Activated naive CD4-positive, alpha-beta T cell treated with anti-CD3 and anti-CD28 coated beads for 36 hours (primary cell): ENCODE data around the gene ACSM2B. TPM values are rescaled to one million over a fixed set of nuclear protein-coding genes. Genes with fewer than 3 reads are reported as not detected.
"Not testable (repeated sequence)": the region's sequence is repeated elsewhere in the genome, so short reads cannot be mapped to it uniquely, and the experiment has no call there.

Source experiments
- CTCF ChIA-PET: fragments of 350-600 bp; sonication (Branson Sonifier 250); formaldehyde crosslinking; loops from one replicate; lab custom pipeline; 2021; ENCODE audit warnings: antibody characterized with exemption; lab: Charles Lee
- DNase-seq: peaks from one replicate; pipeline ENCODE4 v3.0.0-alpha.2; 2020
- H3K27ac Mint-ChIP-seq: one replicate; pipeline ENCODE4 v1.8.0; 2021; ENCODE audit warnings: mild to moderate bottlenecking, mixed read lengths
- H3K27me3 Mint-ChIP-seq: one replicate; pipeline ENCODE4 v1.8.0; 2021; ENCODE audit warnings: low read depth, mixed read lengths
- H3K36me3 Mint-ChIP-seq: one replicate; pipeline ENCODE4 v1.8.0; 2021; ENCODE audit warnings: low read depth, mixed read lengths
- H3K4me1 Mint-ChIP-seq: one replicate; pipeline ENCODE4 v1.8.0; 2021; ENCODE audit warnings: low read depth, mixed read lengths
- H3K4me3 Mint-ChIP-seq: one replicate; pipeline ENCODE4 v1.8.0; 2021; ENCODE audit warnings: mild to moderate bottlenecking, moderate library complexity, mixed read lengths
- H3K9me3 Mint-ChIP-seq: one replicate; pipeline ENCODE4 v1.8.0; 2021; ENCODE audit warnings: mixed read lengths
- intact Hi-C: fragments of 100-400 bp; cut with micrococcal nuclease; formaldehyde crosslinking; loops from one replicate; pipeline ENCODE4 v1.15.1; 2023
- total RNA-seq, 2 experiments: library from RNA; stranded (reverse); gene quantifications; one replicate each; pipeline ENCODE4 v1.2.3, GENCODE V29; 2021

Gene ACSM2B
- total RNA-seq, 2 experiments from 2014 or later = not detected

- H3K4me1 Mint-ChIP-seq, H3K27me3 Mint-ChIP-seq, intact Hi-C loops, H3K4me3 Mint-ChIP-seq, H3K9me3 Mint-ChIP-seq, CTCF ChIA-PET, H3K27ac Mint-ChIP-seq, H3K36me3 Mint-ChIP-seq, DNase-seq: not testable (repeated sequence)
Measured at GRCh38 chr16:20491448-20491847, 84.7 kb downstream of the ACSM2B start.

GRCh38 chr16:20490994-20491393 is 85.2 kb downstream of the ACSM2B start:
- intact Hi-C loops = not testable (repeated sequence)

More at GRCh38 chr16:20490994-20491393, 85.2 kb downstream of the ACSM2B start:
- CTCF ChIA-PET, DNase-seq, H3K27ac Mint-ChIP-seq, H3K36me3 Mint-ChIP-seq, H3K27me3 Mint-ChIP-seq, H3K4me3 Mint-ChIP-seq, H3K4me1 Mint-ChIP-seq, H3K9me3 Mint-ChIP-seq: not testable (repeated sequence)

Other genes with a start within 250 kb of the ACSM2B start
- not detected for gene GP2, start 248.9 kb downstream of the ACSM2B start, total RNA-seq
- not detected for gene UMOD, start 223.7 kb downstream of the ACSM2B start, total RNA-seq
- not detected for gene PDILT, start 171.6 kb downstream of the ACSM2B start, total RNA-seq
- gene ACSM5, start 166.8 kb downstream of the ACSM2B start, total RNA-seq = not detected
- gene ACSM2A, start 124.8 kb downstream of the ACSM2B start, total RNA-seq = not detected
- gene ACSM1, start 121.3 kb upstream of the ACSM2B start, total RNA-seq = not detected
- gene THUMPD1, start 165.5 kb upstream of the ACSM2B start, total RNA-seq = 10 to 100 TPM; 47.5 to 49.8 TPM
- gene ACSM3, start 187.6 kb upstream of the ACSM2B start, total RNA-seq = 10 to 100 TPM; 29.6 to 35.0 TPM
- gene ERI2, start 230.1 kb upstream of the ACSM2B start, total RNA-seq = 10 to 100 TPM; 18.4 to 19.6 TPM
- 10 to 100 TPM; 26.4 to 27.8 TPM for gene REXO5, start 230.2 kb upstream of the ACSM2B start, total RNA-seq